ENCODE results near the gene MRTFB. TPM values are rescaled to one million over a fixed set of nuclear protein-coding genes. Genes with fewer than 3 reads are reported as not detected.

Gene MRTFB
- total and polyA plus RNA-seq, 11 donors: 8.0 to 38.3 (median 25.3) TPM

- no peaks in the 10 kb centered on the region for H3K36me3 ChIP-seq
- H3K4me3 ChIP-seq: no peak overlapping the region
- 52 to 70% (median 57%) methylated on average over 2 of the region's 2 CpGs for WGBS, 4 donors
- ATAC-seq (no peak), DNase-seq (no peak)
- intact Hi-C loops (cut with DNase I): no loop called here
- peaks cover 0 to 5% (median 0%) of the 10 kb centered on the region in 12 donors for H3K9me3 ChIP-seq
- H3K27me3 ChIP-seq: no peaks in the 10 kb centered on the region
- H3K4me1 ChIP-seq: peaks cover 0 to 4% (median 0%) of the 10 kb centered on the region in 12 donors
- H3K27ac ChIP-seq: no peak overlapping the region
- TF ChIP-seq CTCF (IDR thresholded peaks at IDR 0.05) (no peak), POLR2A (IDR thresholded peaks at IDR 0.05) (no peak)
Observed at GRCh38 chr16:14278749-14279148, 207.6 kb downstream of the MRTFB start.

- TF ChIP-seq POLR2A (IDR thresholded peaks at IDR 0.05) (no peak), CTCF (IDR thresholded peaks at IDR 0.05) (no peak)
- Histone ChIP-seq H3K36me3 (no peaks in the 10 kb centered on the region), H3K27me3 (no peaks in the 10 kb centered on the region), H3K4me1 (peaks cover 0 to 10% (median 1%) of the 10 kb centered on the region in 12 donors), H3K9me3 (peaks cover 0 to 5% (median 0%) of the 10 kb centered on the region in 12 donors), H3K4me3 (no peak overlapping the region), H3K27ac (no peak overlapping the region)
- WGBS, 4 donors: 84 to 91% (median 88%) methylated on average over 2 of the region's 2 CpGs
- intact Hi-C loops (cut with DNase I): loop anchor here in 1 of 10 donors (10.0 kb wide), 1 partner anchor 356 kb away; the partner anchor contains the start of gene ERCC4
- ATAC-seq: no peak
- no peak for DNase-seq
Observed at GRCh38 chr16:14280541-14280940, 209.4 kb downstream of the MRTFB start.

DNA sequence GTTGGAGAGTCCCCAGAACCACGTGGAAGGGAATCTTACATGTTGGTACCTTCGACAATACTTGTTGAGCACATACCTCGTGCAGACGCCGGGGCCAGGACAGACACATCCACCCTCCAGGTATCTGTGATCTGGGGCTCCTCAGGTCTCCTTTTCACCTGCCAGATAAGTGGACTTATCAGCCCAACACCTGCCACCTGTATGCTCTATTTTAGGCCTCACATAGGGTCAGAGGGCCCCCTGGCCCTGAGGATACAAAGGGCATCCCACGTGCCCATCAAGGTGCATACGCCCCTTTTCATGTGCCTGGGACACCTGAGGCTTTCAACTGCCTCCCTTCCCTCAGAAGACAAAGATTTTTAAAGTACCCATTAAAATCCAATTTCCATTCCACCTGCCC is 212.7 kb downstream of the MRTFB start:
- Histone ChIP-seq H3K27me3 (no peaks in the 10 kb centered on the region), H3K4me1 (peaks cover 0 to 22% (median 8%) of the 10 kb centered on the region in 12 donors), H3K9me3 (peaks cover 0 to 5% (median under 1%) of the 10 kb centered on the region in 12 donors), H3K4me3 (no peak overlapping the region), H3K27ac (no peak overlapping the region), H3K36me3 (no peaks in the 10 kb centered on the region)
- ATAC-seq: no peak
- TF ChIP-seq POLR2A (IDR thresholded peaks at IDR 0.05): no peak
- no peak for TF ChIP-seq CTCF (IDR thresholded peaks at IDR 0.05)
- WGBS, 4 donors: 83 to 87% (median 84%) methylated on average over 7 of the region's 7 CpGs
- no peak for DNase-seq
- intact Hi-C loops (cut with DNase I): loop anchor here in 3 of 10 donors (2.0 to 10.0 kb wide), 2 partner anchors 359 to 363 kb away; partner anchors contain the start of gene ERCC4 (in 3 of the 3)

GRCh38 chr16:14284371-14284770 is 213.3 kb downstream of the MRTFB start:
- no peak for TF ChIP-seq POLR2A (IDR thresholded peaks at IDR 0.05)
- TF ChIP-seq CTCF (IDR thresholded peaks at IDR 0.05): no peak
- intact Hi-C loops (cut with DNase I): loop anchor here in 3 of 10 donors (2.0 to 10.0 kb wide), 2 partner anchors 360 to 364 kb away; partner anchors contain the start of gene ERCC4 (in 3 of the 3)
- H3K27ac ChIP-seq: no peak overlapping the region
- H3K4me3 ChIP-seq: peak overlapping the region in 4 of 12 donors; percentile 74 to 93 (median 82)
- no peaks in the 10 kb centered on the region for H3K36me3 ChIP-seq
- 77 to 86% (median 82%) methylated on average over 5 of the region's 5 CpGs for WGBS, 4 donors
- H3K9me3 ChIP-seq: peaks cover 0 to 10% (median 6%) of the 10 kb centered on the region in 12 donors
- no peaks in the 10 kb centered on the region for H3K27me3 ChIP-seq
- ATAC-seq: no peak
- DNase-seq: no peak
- H3K4me1 ChIP-seq: peaks cover 0 to 22% (median 8%) of the 10 kb centered on the region in 12 donors
